HG02588 (cell line): ENCODE results near the gene SERINC5.

Experiments used
- ATAC-seq: cut with Tn5 transposase; IDR thresholded peaks from one replicate; pipeline ENCODE4 v1.9.1; 2021; ENCODE audit warnings: mild to moderate bottlenecking, moderate library complexity; ENCODE audit not compliant: unreplicated experiment

SERINC5 gene

DNA sequence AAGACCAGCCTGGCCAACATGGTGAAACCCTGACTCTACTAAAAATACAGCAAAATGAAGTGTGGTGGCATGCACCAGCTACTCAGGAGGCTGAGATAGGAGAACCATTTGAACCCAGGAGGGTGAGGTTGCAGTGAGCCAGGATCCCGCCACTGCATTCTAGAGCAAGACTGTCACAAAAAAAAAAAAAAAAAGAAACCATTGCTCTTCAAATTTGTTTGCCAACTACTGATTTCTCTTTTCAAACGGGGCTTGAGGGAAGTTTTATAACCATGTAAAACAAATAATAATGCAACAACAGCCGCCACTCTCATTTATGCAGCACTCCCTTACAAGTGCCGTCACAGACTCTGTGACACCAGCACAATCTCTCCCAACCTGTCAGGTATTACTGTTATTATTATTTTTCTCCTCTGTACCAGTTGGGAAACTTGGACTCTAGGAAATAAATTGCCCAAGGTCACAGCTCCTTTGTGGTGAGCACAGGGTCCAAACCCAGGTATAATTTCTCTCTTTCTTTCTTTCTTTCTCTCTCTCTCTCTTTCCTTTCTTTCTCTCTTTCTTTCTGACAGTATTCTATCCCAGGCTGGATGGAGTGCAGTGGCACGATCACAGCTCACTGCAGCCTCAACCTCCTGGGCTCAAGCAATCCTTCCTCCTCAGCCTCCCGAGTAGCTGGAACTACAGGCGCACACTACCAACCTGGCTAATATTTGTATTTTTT, 25.4 kb downstream of the SERINC5 start:
- ATAC-seq, result no peak

- no peak for ATAC-seq
Observed at GRCh38 chr5:80229902-80230255, 26.0 kb downstream of the SERINC5 start.

GRCh38 chr5:80227979-80228596, 27.8 kb downstream of the SERINC5 start:
- no peak for ATAC-seq

GRCh38 chr5:80225934-80226326, 29.9 kb downstream of the SERINC5 start:
- ATAC-seq, result no peak

GRCh38 chr5:80225189-80225933, 30.5 kb downstream of the SERINC5 start:
- no peak for ATAC-seq

- no peak for ATAC-seq
Observed at GRCh38 chr5:80223561-80223960, 32.3 kb downstream of the SERINC5 start.

- no peak for ATAC-seq
Observed at GRCh38 chr5:80220245-80220897, 35.5 kb downstream of the SERINC5 start.

DNA sequence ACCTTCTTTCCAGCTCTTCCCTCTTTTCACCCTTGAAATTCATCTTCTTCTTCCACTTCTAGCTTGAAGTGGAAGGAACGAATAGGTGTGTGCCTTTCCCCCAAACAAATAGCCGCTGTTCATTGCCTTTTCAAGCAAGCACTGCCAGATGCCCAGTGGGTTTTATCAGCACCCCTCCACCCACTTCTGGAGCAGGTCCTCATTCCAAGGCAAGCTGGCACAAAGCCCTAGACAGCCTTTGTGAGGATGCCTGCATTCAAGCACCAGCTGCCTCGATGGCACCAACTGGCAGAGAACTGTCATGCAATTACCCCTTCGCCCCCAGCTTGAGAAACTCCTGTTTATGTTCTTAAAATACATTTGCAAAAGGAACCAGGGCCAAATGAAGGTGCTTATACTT, 36.5 kb downstream of the SERINC5 start:
- ATAC-seq, result no peak

GRCh38 chr5:80217667-80218066, 38.2 kb downstream of the SERINC5 start:
- no peak for ATAC-seq

GRCh38 chr5:80216753-80217596, 38.9 kb downstream of the SERINC5 start:
- ATAC-seq, result no peak

- ATAC-seq, result no peak
Observed at GRCh38 chr5:80216096-80216495, 39.8 kb downstream of the SERINC5 start.

- no peak for ATAC-seq
Observed at GRCh38 chr5:80215523-80215922, 40.3 kb downstream of the SERINC5 start.

DNA sequence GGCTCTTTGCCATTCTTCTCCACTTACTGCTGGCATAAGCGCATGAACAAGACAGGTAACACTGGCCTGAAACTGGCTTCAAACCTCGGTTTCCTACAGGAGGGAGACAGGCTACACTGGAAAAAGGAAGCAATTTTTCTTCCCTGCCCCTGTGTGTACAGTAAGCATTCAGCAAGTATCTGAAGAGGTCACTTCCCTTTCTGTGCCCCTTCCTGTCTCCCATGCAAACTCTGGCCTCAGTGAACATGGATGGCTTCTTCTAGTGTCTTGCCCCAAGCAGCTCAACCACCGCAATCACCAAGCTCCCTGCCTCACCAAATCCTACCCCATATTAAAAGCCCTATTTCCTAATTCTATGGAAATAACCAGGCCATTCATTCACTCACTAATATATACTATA, 42.4 kb downstream of the SERINC5 start:
- ATAC-seq, result no peak

DNA sequence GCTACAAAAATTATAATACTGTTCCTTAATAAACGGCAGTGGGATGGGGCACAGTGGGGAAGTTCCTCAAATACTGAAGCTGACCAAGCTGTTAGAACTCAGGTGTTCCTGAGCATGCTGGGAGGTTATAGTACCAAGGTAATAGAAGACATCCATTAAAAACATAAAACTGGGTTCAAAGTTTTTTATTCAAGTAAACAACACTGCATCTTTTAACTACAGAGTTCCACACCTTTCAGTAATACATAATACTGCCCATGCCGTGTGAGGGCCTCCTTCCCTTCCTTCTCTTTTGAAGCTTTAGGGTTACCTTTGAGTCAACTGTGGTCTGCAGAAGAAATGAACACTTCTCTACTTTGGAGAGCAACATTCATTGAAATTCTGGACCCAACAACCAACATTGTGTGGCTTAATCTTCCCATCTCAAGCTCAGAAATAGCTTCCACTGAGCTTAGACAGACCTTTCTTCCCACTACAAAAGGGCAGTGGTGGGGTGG, 43.6 kb downstream of the SERINC5 start:
- no peak for ATAC-seq

DNA sequence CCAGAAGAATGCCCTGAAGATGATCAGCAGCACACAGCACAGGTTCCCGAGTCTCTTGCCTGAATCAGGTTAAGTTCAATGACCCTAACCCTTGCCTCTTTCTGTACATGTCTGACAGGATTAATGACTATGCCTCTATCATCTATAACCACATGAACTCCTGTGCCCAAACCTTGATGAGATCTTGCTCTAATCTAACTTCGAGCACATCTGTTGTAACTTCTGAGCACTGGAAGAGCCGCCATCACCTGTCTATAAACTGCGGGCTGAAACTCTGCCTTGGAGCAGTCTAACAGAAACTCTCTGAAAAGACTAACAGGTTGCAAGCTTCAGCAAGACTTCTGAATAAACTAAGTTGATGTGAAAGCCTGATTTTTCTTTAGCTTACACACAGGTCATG, 44.5 kb downstream of the SERINC5 start:
- ATAC-seq, result no peak

- no peak for ATAC-seq
Observed at GRCh38 chr5:80210014-80210413, 45.8 kb downstream of the SERINC5 start.

DNA sequence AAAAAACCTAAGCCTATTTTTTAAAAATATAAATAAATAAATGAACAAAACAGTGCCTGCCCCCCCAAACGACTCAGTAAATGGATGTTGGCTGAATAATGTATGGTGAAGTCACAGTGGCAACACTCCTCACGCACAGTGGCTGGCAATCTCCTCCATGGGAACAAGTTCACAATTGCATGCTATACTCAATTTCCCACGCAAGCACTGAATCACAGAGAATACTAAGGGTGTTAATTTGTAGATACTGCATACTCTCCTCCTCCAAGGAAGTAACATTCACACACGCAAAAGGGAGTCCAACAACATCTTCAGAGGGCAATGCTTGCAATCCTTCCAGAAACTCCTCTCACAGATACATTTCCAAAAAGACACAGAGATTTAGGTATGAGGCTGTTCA, 47.5 kb downstream of the SERINC5 start:
- ATAC-seq, result no peak

GRCh38 chr5:80207832-80208231, 48.0 kb downstream of the SERINC5 start:
- ATAC-seq, result no peak

DNA sequence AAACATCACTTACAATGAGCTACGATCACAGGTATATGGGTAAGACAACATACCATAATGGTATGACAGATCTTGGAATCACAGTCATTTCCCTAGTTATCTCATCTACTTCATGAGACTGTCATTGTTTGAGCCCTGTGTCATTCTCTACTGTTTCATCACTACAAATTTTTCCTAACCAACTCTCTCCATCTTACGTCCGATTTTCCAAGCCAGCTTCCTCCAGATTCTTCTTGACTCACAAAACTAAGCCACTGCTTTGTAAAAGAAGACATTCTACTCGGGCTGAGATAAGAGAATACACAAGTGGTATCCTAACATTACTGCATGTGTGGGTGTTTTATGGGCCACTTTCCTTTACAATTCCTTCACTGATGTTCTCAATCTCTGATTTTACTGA, 49.6 kb downstream of the SERINC5 start:
- ATAC-seq, result no peak

- ATAC-seq, result no peak
Observed at GRCh38 chr5:80205846-80206245, 50.0 kb downstream of the SERINC5 start.
